Gastroesophageal sphincter (tissue), 4 donors: ENCODE measurements around the gene TREH. TPM values are rescaled to one million over a fixed set of nuclear protein-coding genes. Genes with fewer than 3 reads are reported as not detected.

Source experiments
- ATAC-seq: fragments of 150-250 bp; one replicate; pipeline ENCODE4 v1.9.1; 2016; ENCODE audit warnings: mild to moderate bottlenecking, moderate library complexity
- H3K27ac ChIP-seq, 4 donors: fragments of 200-600 bp; sonication (generic) in 3 of 4; 1 replicate in 3 of 4; 2 replicates in 1 of 4; pipeline ENCODE4 v1.5.1; 2016 to 2019
- H3K27me3 ChIP-seq: fragments of 200-600 bp; sonication (generic); one replicate; pipeline ENCODE4 v1.5.1; 2019
- H3K36me3 ChIP-seq, 2 donors: fragments of 200-600 bp; sonication (generic); one replicate each; pipeline ENCODE4 v1.5.1; 2019; ENCODE audit warnings: control low read depth in 1 of 2
- H3K4me1 ChIP-seq, 3 donors: fragments of 200-600 bp; sonication (generic); 1 replicate in 2 of 3; 2 replicates in 1 of 3; pipeline ENCODE4 v1.5.1; 2016 to 2019; ENCODE audit warnings: control low read depth in 2 of 3
- H3K4me3 ChIP-seq, 2 donors: fragments of 200-600 bp; sonication (generic); one replicate each; pipeline ENCODE4 v1.5.1; 2019; ENCODE audit warnings: mild to moderate bottlenecking in 1 of 2, moderate library complexity in 1 of 2
- H3K9me3 ChIP-seq, 3 donors: fragments of 200-600 bp; sonication (generic); one replicate each; pipeline ENCODE4 v1.5.1; 2017 to 2019; ENCODE audit warnings: control low read depth in 2 of 3
- EP300 ChIP-seq: sonication (generic); formaldehyde crosslinking; IDR thresholded peaks from one replicate; pipeline ENCODE4 v1.6.1; 2017; ENCODE audit warnings: antibody characterized with exemption, mild to moderate bottlenecking
- POLR2A ChIP-seq, 2 donors: fragments of 450-650 bp; IDR thresholded peaks; one replicate each; pipeline ENCODE4 v1.6.1; 2017; ENCODE audit warnings: antibody characterized with exemption in 2 of 2, mild to moderate bottlenecking in 2 of 2, moderate library complexity in 1 of 2
- POLR2AphosphoS5 ChIP-seq: sonication (generic); formaldehyde crosslinking; IDR thresholded peaks from one replicate; pipeline ENCODE4 v1.6.1; 2017; ENCODE audit warnings: antibody characterized with exemption
- WGBS, 2 donors: methylation state at CpG; one replicate each; pipeline ENCODE4 v1.1.5; 2018; ENCODE audit warnings: low coverage in 1 of 2; 5-methylcytosine and 5-hydroxymethylcytosine counted together
- total RNA-seq, 4 donors: library from RNA; depleted of rRNA; stranded (reverse); fragments of >200 nt; gene quantifications; one replicate each; pipeline ENCODE4 v1.1.0, GENCODE V29; 2016
- TF ChIP-seq, protein P1 (sequence below), 4 experiments: fragments of 200-600 bp in 2 of 4; fragments of 450-650 bp in 2 of 4; sonication (generic) in 1 of 4; IDR thresholded peaks; one replicate each; pipeline ENCODE4 v1.5.1; 2017 to 2019; ENCODE audit warnings: antibody characterized with exemption in 4 of 4, mild to moderate bottlenecking in 2 of 4, moderate library complexity in 2 of 4

TREH gene
- total RNA-seq, 4 donors from 2014 or later = not detected

- no peaks in the 10 kb centered on the region for H3K9me3 ChIP-seq
- no peak for ATAC-seq
- peaks cover 0 to 19% (median 5%) of the 10 kb centered on the region in 3 donors for H3K4me1 ChIP-seq
- TF ChIP-seq EP300 (no peak), POLR2A (IDR thresholded peaks at IDR 0.05) (no peak), POLR2AphosphoS5 (no peak)
- TF ChIP-seq, protein P1, sequence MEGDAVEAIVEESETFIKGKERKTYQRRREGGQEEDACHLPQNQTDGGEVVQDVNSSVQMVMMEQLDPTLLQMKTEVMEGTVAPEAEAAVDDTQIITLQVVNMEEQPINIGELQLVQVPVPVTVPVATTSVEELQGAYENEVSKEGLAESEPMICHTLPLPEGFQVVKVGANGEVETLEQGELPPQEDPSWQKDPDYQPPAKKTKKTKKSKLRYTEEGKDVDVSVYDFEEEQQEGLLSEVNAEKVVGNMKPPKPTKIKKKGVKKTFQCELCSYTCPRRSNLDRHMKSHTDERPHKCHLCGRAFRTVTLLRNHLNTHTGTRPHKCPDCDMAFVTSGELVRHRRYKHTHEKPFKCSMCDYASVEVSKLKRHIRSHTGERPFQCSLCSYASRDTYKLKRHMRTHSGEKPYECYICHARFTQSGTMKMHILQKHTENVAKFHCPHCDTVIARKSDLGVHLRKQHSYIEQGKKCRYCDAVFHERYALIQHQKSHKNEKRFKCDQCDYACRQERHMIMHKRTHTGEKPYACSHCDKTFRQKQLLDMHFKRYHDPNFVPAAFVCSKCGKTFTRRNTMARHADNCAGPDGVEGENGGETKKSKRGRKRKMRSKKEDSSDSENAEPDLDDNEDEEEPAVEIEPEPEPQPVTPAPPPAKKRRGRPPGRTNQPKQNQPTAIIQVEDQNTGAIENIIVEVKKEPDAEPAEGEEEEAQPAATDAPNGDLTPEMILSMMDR (IDR thresholded peaks at IDR 0.05) = no peak
- H3K27ac ChIP-seq = no peak overlapping the region
- WGBS, 2 donors = 79 to 80% methylated on average over 2 to 9 of the region's 15 CpGs
- no peaks in the 10 kb centered on the region for H3K27me3 ChIP-seq
- H3K4me3 ChIP-seq = no peak overlapping the region
- H3K36me3 ChIP-seq = no peaks in the 10 kb centered on the region
Measured at GRCh38 chr11:118691926-118692830, 12.7 kb upstream of the TREH start.

- peak overlapping the region in 1 of 2 donors; percentile 51 for H3K4me3 ChIP-seq
- H3K4me1 ChIP-seq = peaks cover 0 to 19% (median 5%) of the 10 kb centered on the region in 3 donors
- ATAC-seq = no peak
- H3K27me3 ChIP-seq = no peaks in the 10 kb centered on the region
- TF ChIP-seq, protein P1 (IDR thresholded peaks at IDR 0.05) = no peak
- TF ChIP-seq POLR2AphosphoS5 (no peak), EP300 (no peak), POLR2A (IDR thresholded peaks at IDR 0.05) (no peak)
- no peaks in the 10 kb centered on the region for H3K9me3 ChIP-seq
- 94 to 96% methylated on average over 6 to 7 of the region's 15 CpGs for WGBS, 2 donors
- H3K27ac ChIP-seq = peak overlapping the region in 3 of 4 donors; percentile 44 to 85 (median 74)
- no peaks in the 10 kb centered on the region for H3K36me3 ChIP-seq
Measured at GRCh38 chr11:118690553-118691304, 11.3 kb upstream of the TREH start.

DNA sequence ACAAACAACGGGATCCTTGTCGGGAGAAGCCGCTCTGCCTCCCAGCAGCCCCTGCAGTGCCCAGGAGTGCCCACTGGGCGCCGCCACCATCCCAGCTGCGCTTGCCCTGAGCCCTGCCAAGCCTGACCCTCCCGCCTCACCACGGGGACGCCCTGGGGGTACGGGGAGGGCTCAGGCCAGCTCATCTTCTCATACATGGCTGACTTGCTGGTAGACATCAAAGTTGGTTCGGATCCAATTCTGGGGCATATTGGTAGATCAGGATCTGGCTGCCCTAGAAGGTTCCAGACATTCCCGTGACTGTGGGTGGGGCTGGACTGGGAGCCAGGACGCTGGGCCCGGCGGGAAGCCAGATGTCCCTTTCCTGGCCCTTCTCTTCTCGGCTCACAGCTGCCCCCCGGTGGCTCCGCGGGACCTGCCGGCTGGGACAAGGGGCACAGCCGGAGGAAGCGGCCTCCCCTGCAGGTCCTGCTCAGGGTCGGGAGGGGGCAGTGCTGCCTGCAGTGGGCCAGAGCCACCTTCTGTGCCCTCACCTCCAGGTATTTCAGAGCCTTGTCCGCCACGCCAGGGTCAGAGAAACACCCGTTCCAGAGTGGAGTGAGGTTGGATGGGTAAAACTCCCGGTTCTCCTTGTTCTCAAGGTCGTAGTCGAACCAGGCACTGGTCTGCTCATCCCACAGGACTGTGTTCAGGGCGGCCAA lies 10.6 kb upstream of the TREH start:
- TF ChIP-seq, protein P1 (IDR thresholded peaks at IDR 0.05) = peak; percentile 66 to 89 (median 78)
- TF ChIP-seq POLR2A (IDR thresholded peaks at IDR 0.05) = no peak
- peak; percentile 6 for TF ChIP-seq POLR2AphosphoS5
- WGBS, 2 donors = no CpG with 5 or more reads among the region's 30 CpGs
- H3K4me1 ChIP-seq = peaks cover 0 to 19% (median 5%) of the 10 kb centered on the region in 3 donors
- peak overlapping the region in 3 of 4 donors; percentile 44 to 85 (median 74) for H3K27ac ChIP-seq
- ATAC-seq = peak; percentile 95
- peak overlapping the region; percentile 20 to 51 for H3K4me3 ChIP-seq
- no peaks in the 10 kb centered on the region for H3K36me3 ChIP-seq
- no peaks in the 10 kb centered on the region for H3K9me3 ChIP-seq
- H3K27me3 ChIP-seq = no peaks in the 10 kb centered on the region

DNA sequence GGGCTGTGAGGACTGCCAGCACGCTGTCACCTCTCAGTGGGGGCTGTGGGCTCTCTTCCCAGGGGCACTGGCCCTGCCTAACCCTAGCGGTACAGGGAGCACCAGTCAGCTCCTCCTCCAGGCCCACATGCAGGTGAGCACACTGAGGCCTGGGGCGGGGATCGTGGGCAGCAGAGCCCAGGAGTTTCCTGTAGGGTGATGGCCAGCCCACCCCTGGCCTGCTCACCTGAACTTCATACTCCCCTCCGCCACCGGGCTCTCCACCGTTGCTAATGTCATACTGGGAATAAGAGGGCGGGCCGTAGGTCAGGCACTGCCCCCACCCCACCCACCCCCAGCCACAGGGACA lies 10.0 kb upstream of the TREH start:
- H3K36me3 ChIP-seq = no peaks in the 10 kb centered on the region
- H3K27me3 ChIP-seq = no peaks in the 10 kb centered on the region
- TF ChIP-seq EP300 (no peak), POLR2A (IDR thresholded peaks at IDR 0.05) (no peak), POLR2AphosphoS5 (no peak)
- TF ChIP-seq, protein P1 (IDR thresholded peaks at IDR 0.05) = no peak
- H3K9me3 ChIP-seq = no peaks in the 10 kb centered on the region
- H3K4me1 ChIP-seq = peaks cover 0 to 19% (median 5%) of the 10 kb centered on the region in 3 donors
- peak overlapping the region in 3 of 4 donors; percentile 44 to 85 (median 74) for H3K27ac ChIP-seq
- no CpG with 5 or more reads among the region's 9 CpGs for WGBS, 2 donors
- ATAC-seq = no peak
- peak overlapping the region in 1 of 2 donors; percentile 51 for H3K4me3 ChIP-seq
